HepG2 (cell line): ENCODE results near the gene PRIMA1. TPM values are rescaled to one million over a fixed set of nuclear protein-coding genes. Genes with fewer than 3 reads are reported as not detected.

ENCODE experiments used
- ATF1 ChIP-seq: IDR thresholded peaks from 2 replicates; pipeline ENCODE4 v1.6.1; 2016; ENCODE audit warnings: mild to moderate bottlenecking, control low read depth
- BCLAF1 ChIP-seq: fragments of 450-650 bp; IDR thresholded peaks from 2 replicates; pipeline ENCODE4 v1.6.1; 2017; ENCODE audit warnings: mild to moderate bottlenecking
- BRF2 ChIP-seq: sonication (generic); formaldehyde crosslinking; IDR thresholded peaks from 2 replicates; pipeline ENCODE4 v1.8.1; 2022; ENCODE audit warnings: mild to moderate bottlenecking, missing genetic modification reagents
- NR2C2 ChIP-seq: sonication (generic); formaldehyde crosslinking; IDR thresholded peaks from 2 replicates; pipeline ENCODE4 v1.4.0; 2020; ENCODE audit warnings: missing genetic modification reagents, mild to moderate bottlenecking, moderate library complexity, borderline replicate concordance
- TFDP1 ChIP-seq: IDR thresholded peaks from 2 replicates; pipeline ENCODE4 v1.6.1; 2016; ENCODE audit warnings: missing compliant biosample characterization, missing genetic modification reagents, borderline replicate concordance
- THYN1 ChIP-seq: sonication (generic); formaldehyde crosslinking; IDR thresholded peaks from 2 replicates; pipeline ENCODE4 v1.8.1; 2023; ENCODE audit warnings: low read depth, mild to moderate bottlenecking, moderate library complexity, missing genetic modification reagents, borderline replicate concordance
- ZBTB43 ChIP-seq: sonication (generic); formaldehyde crosslinking; conservative IDR thresholded peaks from 2 replicates; pipeline ENCODE4 v1.4.0; 2020; ENCODE audit warnings: missing genetic modification reagents
- ZBTB8A ChIP-seq: sonication (generic); formaldehyde crosslinking; IDR thresholded peaks from 2 replicates; pipeline ENCODE4 v1.4.0; 2020; ENCODE audit warnings: mild to moderate bottlenecking, low read depth, missing genetic modification reagents, borderline replicate concordance
- ZHX2 ChIP-seq, 2 experiments: sonication (generic) in 1 of 2; formaldehyde crosslinking in 1 of 2; IDR thresholded peaks; 2 replicates each; pipeline versions ENCODE4 v1.6.1 to v1.9.0; 2014 to 2022; ENCODE audit warnings: antibody characterized with exemption in 1 of 2, borderline replicate concordance in 1 of 2, inconsistent platforms in 1 of 2, low read depth in 1 of 2, missing genetic modification reagents in 1 of 2
- ZNF577 ChIP-seq: sonication (generic); formaldehyde crosslinking; IDR thresholded peaks from 2 replicates; pipeline ENCODE4 v1.4.0; 2020; ENCODE audit warnings: mild to moderate bottlenecking, low read depth, missing genetic modification reagents, borderline replicate concordance
- ZNF629 ChIP-seq: sonication (generic); formaldehyde crosslinking; conservative IDR thresholded peaks from 2 replicates; pipeline ENCODE4 v1.5.0; 2020; ENCODE audit warnings: missing genetic modification reagents
- ZNF704 ChIP-seq: sonication (generic); formaldehyde crosslinking; IDR thresholded peaks from 2 replicates; pipeline ENCODE4 v1.8.1; 2023; ENCODE audit warnings: mild to moderate bottlenecking, inconsistent platforms, moderate library complexity, missing genetic modification reagents, borderline replicate concordance
- ZNF737 ChIP-seq: sonication (generic); formaldehyde crosslinking; IDR thresholded peaks from 2 replicates; pipeline ENCODE4 v1.5.0; 2020; ENCODE audit warnings: missing genetic modification reagents, mild to moderate bottlenecking, borderline replicate concordance
- ZNF776 ChIP-seq: sonication (generic); formaldehyde crosslinking; IDR thresholded peaks from 2 replicates; pipeline ENCODE4 v1.4.0; 2020; ENCODE audit warnings: mild to moderate bottlenecking, missing genetic modification reagents
- polyA plus RNA-seq, 8 experiments: library from polyadenylated mRNA; depleted of rRNA in 3 of 8; stranded (reverse) in 7 of 8; unstranded in 1 of 8; fragments of >200 nt; fragmentation: Illumina TruSeq in 4 of 8; extraction: Trizol in 4 of 8; gene quantifications; 2 replicates each; pipeline versions ENCODE4 v1.2.1 to v1.2.3, GENCODE V29; 2011 to 2016; ENCODE audit warnings: low read depth in 4 of 8, missing spikeins in 1 of 8, mixed read lengths in 1 of 8; ENCODE audit not compliant: insufficient read depth in 1 of 8
- total RNA-seq, 5 experiments: library from RNA; depleted of rRNA; stranded (reverse); fragments of >200 nt; fragmentation: Illumina TruSeq; extraction: Trizol; gene quantifications; 2 replicates each; pipeline ENCODE4 v1.2.3, GENCODE V29; 2016; ENCODE audit warnings: low read depth in 1 of 5

Gene PRIMA1
- total and polyA plus RNA-seq, 2 of the 13 experiments (the other 11 are each of a cell fraction or from before 2014, with no cell fraction given), result 2.4 to 3.2 TPM

DNA sequence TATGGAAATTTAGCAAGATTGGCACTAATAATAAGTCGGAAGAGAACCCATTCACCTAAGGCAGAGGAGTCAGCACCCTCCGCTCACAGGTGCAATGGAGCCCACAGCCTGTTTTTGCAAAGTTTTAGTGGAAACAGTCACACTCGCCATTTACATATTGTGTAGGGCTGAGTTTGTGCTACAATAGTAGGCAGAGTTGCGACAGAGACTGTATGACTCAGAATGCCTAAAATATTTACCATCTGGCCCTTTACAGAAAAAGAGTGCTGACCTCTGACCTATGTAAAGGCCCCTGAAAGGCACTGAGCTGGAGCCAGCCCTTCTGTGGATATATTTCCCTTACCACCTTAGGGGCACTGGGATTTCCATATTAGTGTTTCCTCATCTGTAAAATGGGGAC is 79.0 kb downstream of the PRIMA1 start (continued):
- TF ChIP-seq ZHX2 (IDR thresholded peaks at IDR 0.05; ENCODE audit: low read depth) (no peak), ZHX2 (CRISPR knock-in tag; IDR thresholded peaks at IDR 0.05; ENCODE audit: borderline replicate concordance) (no peak), ZNF737 (CRISPR knock-in tag) (no peak), ZNF629 (CRISPR knock-in tag) (0 out of 2 replicates have a peak, but pooled peaks have one; percentile 17), NR2C2 (CRISPR knock-in tag) (peak; percentile 63), ZNF577 (no peak), TFDP1 (CRISPR knock-in tag) (no peak), ZNF704 (CRISPR knock-in tag) (no peak), ZBTB43 (no peak), THYN1 (no peak), BCLAF1 (no peak), ZNF776 (CRISPR knock-in tag) (no peak), ZBTB8A (CRISPR knock-in tag) (no peak), BRF2 (CRISPR knock-in tag) (no peak), ATF1 (CRISPR knock-in tag) (no peak)
